ENCODE data around the gene SCUBE2. TPM values are rescaled to one million over a fixed set of nuclear protein-coding genes. Genes with fewer than 3 reads are reported as not detected.
"Not testable (repeated sequence)": the region's sequence is repeated elsewhere in the genome, so short reads cannot be mapped to it uniquely, and the experiment has no call there.

SCUBE2 gene
- total RNA-seq, 2 experiments from 2014 or later: not detected

DNA sequence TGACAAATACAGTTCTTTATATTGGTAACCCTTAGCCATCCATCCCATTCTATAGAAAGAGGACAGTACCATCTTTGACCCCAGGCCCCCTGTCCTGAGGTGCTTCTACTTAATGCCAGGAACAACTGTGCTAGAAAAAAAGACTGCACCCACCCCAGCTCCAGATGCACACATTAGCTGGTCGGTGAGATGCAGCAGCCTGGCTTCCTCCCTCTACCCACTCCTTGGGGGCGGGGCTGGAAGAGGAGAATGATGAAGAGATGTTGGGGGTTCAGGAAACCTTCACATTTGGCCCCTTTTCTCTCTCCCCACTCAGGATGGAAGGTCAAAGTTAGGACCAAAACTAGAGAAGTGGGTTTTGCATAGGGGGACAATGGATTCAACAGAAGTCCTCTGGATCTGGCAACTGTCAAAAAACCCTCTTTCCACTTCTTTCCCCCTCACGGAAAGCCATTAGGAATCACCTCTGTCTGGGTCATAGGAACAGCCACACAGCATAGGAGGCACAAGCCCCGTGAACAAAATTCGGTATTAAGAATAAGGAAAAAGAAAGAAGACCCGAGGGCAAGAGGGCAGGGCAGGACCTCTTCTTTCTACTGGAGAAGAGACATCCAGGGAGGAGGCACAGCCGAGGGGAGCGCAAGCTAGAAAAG, 88.4 kb downstream of the SCUBE2 start:
- Mint-ChIP-seq H3K4me1 (peaks cover 27% of the 10 kb centered on the region), H3K27me3 (peaks cover 52% of the 10 kb centered on the region), H3K4me3 (peak overlapping the region; percentile 64), H3K27ac (no peak overlapping the region), H3K36me3 (ENCODE audit: low read depth) (no peaks in the 10 kb centered on the region), H3K9me3 (no peaks in the 10 kb centered on the region)
- ChIA-PET CTCF (interaction anchor here (0.9 to 4.9 kb wide), 5 partner anchors 12 to 135 kb away, joined by 3 to 22 read pairs (median 3); no protein-coding TSS in a partner anchor), POLR2A (interaction anchor here (0.7 to 1.3 kb wide), 3 partner anchors 13 to 458 kb away, joined by 3 to 4 read pairs (median 4); partner anchors contain the start of gene ZNF143)
- no peak for DNase-seq

- POLR2A ChIA-PET: no interaction called here
Observed at GRCh38 chr11:9001736-9002135, 89.7 kb downstream of the SCUBE2 start.

GRCh38 chr11:8998017-8998416, 93.4 kb downstream of the SCUBE2 start:
- no peaks in the 10 kb centered on the region for H3K36me3 Mint-ChIP-seq (ENCODE audit: low read depth)
- H3K4me3 Mint-ChIP-seq: no peak overlapping the region
- POLR2A ChIA-PET: no interaction called here
- H3K27ac Mint-ChIP-seq: no peak overlapping the region
- H3K9me3 Mint-ChIP-seq: no peaks in the 10 kb centered on the region
- DNase-seq: no peak
- peaks cover 18% of the 10 kb centered on the region for H3K27me3 Mint-ChIP-seq
- H3K4me1 Mint-ChIP-seq: peaks cover 16% of the 10 kb centered on the region
- CTCF ChIA-PET: interaction anchor here (1.0 to 1.4 kb wide), 4 partner anchors 14 to 140 kb away, joined by 3 to 5 read pairs (median 3); no protein-coding TSS in a partner anchor

More at GRCh38 chr11:9001736-9002135, 89.7 kb downstream of the SCUBE2 start:
- no peaks in the 10 kb centered on the region for H3K9me3 Mint-ChIP-seq
- peaks cover 27% of the 10 kb centered on the region for H3K4me1 Mint-ChIP-seq
- H3K27ac Mint-ChIP-seq: no peak overlapping the region
- DNase-seq: peak; percentile 52
- H3K36me3 Mint-ChIP-seq (ENCODE audit: low read depth): no peaks in the 10 kb centered on the region
- H3K27me3 Mint-ChIP-seq: peaks cover 39% of the 10 kb centered on the region
- CTCF ChIA-PET: interaction anchor here (4.9 kb wide), 1 partner anchor 13 kb away, joined by 22 read pairs; no protein-coding TSS in a partner anchor
- H3K4me3 Mint-ChIP-seq: no peak overlapping the region

DNA sequence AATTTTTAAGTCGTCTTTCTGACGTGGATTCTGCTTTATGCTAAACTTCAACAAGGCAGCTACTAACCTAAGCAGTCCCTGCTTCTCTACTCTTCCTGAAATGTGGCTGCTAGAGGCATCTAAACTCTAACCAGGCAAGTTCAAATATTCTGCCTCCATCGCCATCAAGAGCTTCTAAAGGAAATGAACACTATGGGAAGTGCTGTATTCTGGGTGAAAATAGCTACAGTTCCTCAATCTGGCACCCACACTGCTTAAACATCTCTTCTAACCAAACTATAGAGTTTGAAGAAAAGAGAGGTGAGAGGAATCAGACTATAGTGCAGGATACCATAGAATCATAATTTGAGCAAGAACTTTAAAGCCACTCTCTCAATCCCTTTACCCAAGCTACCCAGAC, 93.9 kb downstream of the SCUBE2 start:
- no peak overlapping the region for H3K27ac Mint-ChIP-seq
- peaks cover 14% of the 10 kb centered on the region for H3K27me3 Mint-ChIP-seq
- no peak overlapping the region for H3K4me3 Mint-ChIP-seq
- H3K36me3 Mint-ChIP-seq (ENCODE audit: low read depth): no peaks in the 10 kb centered on the region
- H3K9me3 Mint-ChIP-seq: no peaks in the 10 kb centered on the region
- H3K4me1 Mint-ChIP-seq: peaks cover 11% of the 10 kb centered on the region
- ChIA-PET CTCF (interaction anchor here (1.0 to 1.4 kb wide), 5 partner anchors 9 to 140 kb away, joined by 3 to 5 read pairs (median 3); no protein-coding TSS in a partner anchor), POLR2A (no interaction called here)
- DNase-seq: no peak

- H3K4me1 Mint-ChIP-seq: peaks cover 9% of the 10 kb centered on the region
- no peak overlapping the region for H3K27ac Mint-ChIP-seq
- POLR2A ChIA-PET: no interaction called here
- H3K9me3 Mint-ChIP-seq: no peaks in the 10 kb centered on the region
- CTCF ChIA-PET: no interaction called here
- no peak overlapping the region for H3K4me3 Mint-ChIP-seq
- DNase-seq: no peak
- H3K27me3 Mint-ChIP-seq: peaks cover 8% of the 10 kb centered on the region
- H3K36me3 Mint-ChIP-seq (ENCODE audit: low read depth): no peaks in the 10 kb centered on the region
Observed at GRCh38 chr11:8989453-8989852, 101.9 kb downstream of the SCUBE2 start.

GRCh38 chr11:8988329-8989234, 102.8 kb downstream of the SCUBE2 start:
- CTCF ChIA-PET: interaction anchor here (1.4 kb wide), 1 partner anchor 9 kb away, joined by 4 read pairs; no protein-coding TSS in a partner anchor
- no peak overlapping the region for H3K4me3 Mint-ChIP-seq
- no peaks in the 10 kb centered on the region for H3K9me3 Mint-ChIP-seq
- no peak overlapping the region for H3K27ac Mint-ChIP-seq
- peaks cover 12% of the 10 kb centered on the region for H3K4me1 Mint-ChIP-seq
- no peaks in the 10 kb centered on the region for H3K36me3 Mint-ChIP-seq (ENCODE audit: low read depth)
- peaks cover 4% of the 10 kb centered on the region for H3K27me3 Mint-ChIP-seq
- DNase-seq: no peak
- POLR2A ChIA-PET: interaction anchor here (1.2 kb wide), 1 partner anchor 24 kb away, joined by 4 read pairs; no protein-coding TSS in a partner anchor

DNA sequence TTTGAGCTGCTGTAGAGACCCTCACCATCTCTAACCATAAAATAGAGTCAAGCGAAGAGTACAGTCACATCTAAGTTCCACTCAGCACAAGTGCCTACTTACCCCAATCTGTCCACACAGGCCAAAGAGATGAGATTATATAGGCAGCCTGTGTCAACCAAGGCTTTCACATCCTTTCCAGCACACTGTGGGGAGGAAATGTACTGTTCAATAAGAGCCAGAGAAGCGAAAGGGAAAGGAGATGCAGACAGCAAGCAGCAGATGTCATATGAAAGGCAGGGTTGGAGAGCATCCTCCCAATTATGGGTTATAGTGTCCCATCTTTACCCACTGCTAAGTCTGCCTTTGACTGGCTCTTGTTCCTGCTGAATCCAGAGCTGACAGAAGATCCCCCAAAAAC, 104.0 kb downstream of the SCUBE2 start:
- H3K36me3 Mint-ChIP-seq (ENCODE audit: low read depth): no peaks in the 10 kb centered on the region
- no peak for DNase-seq
- ChIA-PET POLR2A (interaction anchor here (1.2 kb wide), 2 partner anchors 16 to 23 kb away, joined by 3 to 4 read pairs; no protein-coding TSS in a partner anchor), CTCF (interaction anchor here (1.1 to 1.4 kb wide), 2 partner anchors 10 to 28 kb away, joined by 3 to 4 read pairs; no protein-coding TSS in a partner anchor)
- H3K27ac Mint-ChIP-seq: no peak overlapping the region
- peaks cover 4% of the 10 kb centered on the region for H3K27me3 Mint-ChIP-seq
- H3K9me3 Mint-ChIP-seq: no peaks in the 10 kb centered on the region
- H3K4me1 Mint-ChIP-seq: peaks cover 19% of the 10 kb centered on the region
- H3K4me3 Mint-ChIP-seq: no peak overlapping the region

DNA sequence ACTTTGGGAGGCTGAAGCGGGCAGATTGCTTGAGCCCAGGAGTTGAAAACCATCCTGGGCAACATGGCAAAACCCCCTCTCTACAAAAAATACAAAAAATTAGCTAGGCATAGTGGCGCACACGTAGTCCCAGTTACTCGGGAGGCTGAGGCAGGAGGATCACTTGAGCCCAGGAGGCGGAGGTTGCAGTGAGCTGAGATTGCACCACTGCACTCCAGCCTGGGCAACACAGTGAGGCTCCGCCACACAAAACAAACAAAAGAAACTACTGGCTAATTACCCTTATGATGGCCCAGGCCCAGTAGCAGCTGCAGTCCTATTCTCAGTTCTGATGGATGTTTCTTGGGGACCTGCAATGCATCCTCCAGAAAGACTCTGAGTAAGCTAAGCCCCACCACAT, 104.6 kb downstream of the SCUBE2 start:
- ChIA-PET CTCF (interaction anchor here (1.1 kb wide), 1 partner anchor 29 kb away, joined by 3 read pairs; no protein-coding TSS in a partner anchor), POLR2A (interaction anchor here (1.2 kb wide), 1 partner anchor 15 kb away, joined by 3 read pairs; no protein-coding TSS in a partner anchor)
- not testable (repeated sequence) for H3K9me3 Mint-ChIP-seq; H3K4me3 Mint-ChIP-seq; DNase-seq; H3K27ac Mint-ChIP-seq; H3K27me3 Mint-ChIP-seq; H3K36me3 Mint-ChIP-seq (ENCODE audit: low read depth)
- H3K4me1 Mint-ChIP-seq: peaks cover 19% of the 10 kb centered on the region

DNA sequence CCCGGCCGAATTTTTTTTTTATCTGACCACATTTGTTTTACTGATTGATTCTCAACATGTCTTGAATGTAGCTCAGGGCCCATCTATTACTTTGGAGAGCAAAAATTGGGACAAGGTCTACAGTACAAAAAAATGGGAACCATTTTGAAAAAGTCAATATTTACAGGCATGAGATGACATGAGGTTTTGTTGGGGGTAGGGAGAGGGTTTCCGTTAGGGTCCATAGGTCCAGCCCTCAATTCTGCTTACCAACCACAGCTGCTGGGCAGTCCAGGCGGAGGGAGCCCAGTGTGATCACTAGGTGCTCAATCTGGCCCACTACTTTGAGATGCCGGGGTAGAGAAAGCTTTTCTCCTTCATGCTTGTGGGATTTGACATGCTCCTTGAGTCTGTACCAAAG, 105.9 kb downstream of the SCUBE2 start:
- POLR2A ChIA-PET: no interaction called here
- no peak for DNase-seq
- Mint-ChIP-seq H3K36me3 (ENCODE audit: low read depth) (no peaks in the 10 kb centered on the region), H3K4me1 (peaks cover 19% of the 10 kb centered on the region), H3K27ac (no peak overlapping the region), H3K9me3 (no peaks in the 10 kb centered on the region), H3K27me3 (peaks cover 4% of the 10 kb centered on the region), H3K4me3 (no peak overlapping the region)
- CTCF ChIA-PET: interaction anchor here (0.6 kb wide), 1 partner anchor 8 kb away, joined by 3 read pairs; no protein-coding TSS in a partner anchor

DNA sequence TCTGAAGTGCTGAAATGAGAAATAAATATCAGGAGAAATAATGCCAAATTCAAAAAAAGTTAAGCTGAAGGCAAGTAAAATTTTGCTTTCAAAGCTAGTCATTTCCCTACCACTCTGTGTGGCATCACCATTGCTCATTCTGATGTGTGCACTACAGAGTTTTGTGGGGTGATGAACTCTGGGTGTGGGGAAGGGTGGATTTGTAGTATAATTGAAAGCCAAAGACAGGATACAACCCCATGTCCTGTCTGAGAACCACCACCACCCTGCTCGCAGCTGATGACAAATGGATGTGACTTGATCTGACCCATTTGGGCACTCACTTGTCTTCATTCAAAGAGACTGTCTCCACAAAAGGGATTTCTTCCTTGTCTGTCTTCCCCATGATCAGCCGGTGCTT, 107.8 kb downstream of the SCUBE2 start:
- Mint-ChIP-seq H3K27me3 (no peaks in the 10 kb centered on the region), H3K4me1 (peaks cover 19% of the 10 kb centered on the region), H3K4me3 (no peak overlapping the region), H3K9me3 (no peaks in the 10 kb centered on the region), H3K36me3 (ENCODE audit: low read depth) (no peaks in the 10 kb centered on the region), H3K27ac (no peak overlapping the region)
- ChIA-PET POLR2A (interaction anchor here (1.2 kb wide), 1 partner anchor 19 kb away, joined by 5 read pairs; the partner anchor contains the start of gene TMEM9B), CTCF (interaction anchor here (0.7 to 2.2 kb wide), 2 partner anchors 24 to 154 kb away, joined by 3 to 6 read pairs; no protein-coding TSS in a partner anchor)
- no peak for DNase-seq

GRCh38 chr11:8980485-8980884, 110.9 kb downstream of the SCUBE2 start:
- DNase-seq: no peak
- POLR2A ChIA-PET: interaction anchor here (0.6 to 0.9 kb wide), 2 partner anchors 12 to 16 kb away, joined by 3 read pairs; partner anchors contain the start of gene TMEM9B
- H3K36me3 Mint-ChIP-seq (ENCODE audit: low read depth): no peaks in the 10 kb centered on the region
- no peaks in the 10 kb centered on the region for H3K9me3 Mint-ChIP-seq
- H3K4me1 Mint-ChIP-seq: peaks cover 10% of the 10 kb centered on the region
- no peak overlapping the region for H3K27ac Mint-ChIP-seq
- H3K27me3 Mint-ChIP-seq: no peaks in the 10 kb centered on the region
- H3K4me3 Mint-ChIP-seq: no peak overlapping the region
- CTCF ChIA-PET: interaction anchor here (2.1 kb wide), 1 partner anchor 35 kb away, joined by 5 read pairs; no protein-coding TSS in a partner anchor

GRCh38 chr11:8979365-8979764, 112.0 kb downstream of the SCUBE2 start:
- H3K27me3 Mint-ChIP-seq; DNase-seq; H3K4me3 Mint-ChIP-seq; H3K36me3 Mint-ChIP-seq (ENCODE audit: low read depth); H3K9me3 Mint-ChIP-seq; H3K4me1 Mint-ChIP-seq; CTCF ChIA-PET; POLR2A ChIA-PET; H3K27ac Mint-ChIP-seq: not testable (repeated sequence)

Data from activated CD4-positive, alpha-beta memory T cell treated with anti-CD3 and anti-CD28 coated beads, Interleukin-2, amount 10 ng/mL, durations not matched to agents 7 days and 5 days (primary cell).